ENCODE data around the gene FHOD3.

The FHOD3 gene

GRCh38 chr18:36328916-36329315 lies 31.4 kb downstream of the FHOD3 start:
- in situ Hi-C loops (cut with HindIII; ENCODE audit: low pct_ligation_motif_present, low sequenced_read_pairs): no loop called here
- Histone ChIP-seq H3K27ac (no peak overlapping the region), H3K36me3 (replicated peaks) (no peaks in the 10 kb centered on the region), H3K4me3 (ENCODE audit: low read depth, low read length) (no peak overlapping the region), H3K27me3 (replicated peaks) (no peaks in the 10 kb centered on the region)
- DNase-seq: no peak
- TF ChIP-seq CTCF (IDR thresholded peaks at IDR 0.05; ENCODE audit: low read depth, low read length, missing control alignments): no peak

- H3K36me3 ChIP-seq (replicated peaks): no peaks in the 10 kb centered on the region
- no peak for DNase-seq
- H3K27ac ChIP-seq: no peak overlapping the region
- in situ Hi-C loops (cut with HindIII; ENCODE audit: low pct_ligation_motif_present, low sequenced_read_pairs): no loop called here
- no peaks in the 10 kb centered on the region for H3K27me3 ChIP-seq (replicated peaks)
- no peak overlapping the region for H3K4me3 ChIP-seq (ENCODE audit: low read depth, low read length)
- TF ChIP-seq CTCF (IDR thresholded peaks at IDR 0.05; ENCODE audit: low read depth, low read length, missing control alignments): no peak
Observed at GRCh38 chr18:36329684-36330434, 32.3 kb downstream of the FHOD3 start.

- Histone ChIP-seq H3K27ac (no peak overlapping the region), H3K4me3 (ENCODE audit: low read depth, low read length) (no peak overlapping the region), H3K36me3 (replicated peaks) (no peaks in the 10 kb centered on the region), H3K27me3 (replicated peaks) (no peaks in the 10 kb centered on the region)
- in situ Hi-C loops (cut with HindIII; ENCODE audit: low pct_ligation_motif_present, low sequenced_read_pairs): no loop called here
- TF ChIP-seq CTCF (IDR thresholded peaks at IDR 0.05; ENCODE audit: low read depth, low read length, missing control alignments): no peak
- no peak for DNase-seq
Observed at GRCh38 chr18:36330435-36331052, 33.0 kb downstream of the FHOD3 start.

- H3K36me3 ChIP-seq (replicated peaks): no peaks in the 10 kb centered on the region
- no peak for TF ChIP-seq CTCF (IDR thresholded peaks at IDR 0.05; ENCODE audit: low read depth, low read length, missing control alignments)
- no peaks in the 10 kb centered on the region for H3K27me3 ChIP-seq (replicated peaks)
- no peak overlapping the region for H3K4me3 ChIP-seq (ENCODE audit: low read depth, low read length)
- no peak for DNase-seq
- in situ Hi-C loops (cut with HindIII; ENCODE audit: low pct_ligation_motif_present, low sequenced_read_pairs): no loop called here
- H3K27ac ChIP-seq: no peak overlapping the region
Observed at GRCh38 chr18:36331521-36331971, 34.0 kb downstream of the FHOD3 start.

GRCh38 chr18:36333414-36333813 lies 35.9 kb downstream of the FHOD3 start:
- in situ Hi-C loops (cut with HindIII; ENCODE audit: low pct_ligation_motif_present, low sequenced_read_pairs): no loop called here
- DNase-seq: no peak
- Histone ChIP-seq H3K27ac (no peak overlapping the region), H3K27me3 (replicated peaks) (no peaks in the 10 kb centered on the region), H3K4me3 (ENCODE audit: low read depth, low read length) (no peak overlapping the region), H3K36me3 (replicated peaks) (no peaks in the 10 kb centered on the region)
- TF ChIP-seq CTCF (IDR thresholded peaks at IDR 0.05; ENCODE audit: low read depth, low read length, missing control alignments): no peak

Measured in brain microvascular endothelial cell (primary cell).